Jurkat, Clone E6-1 (cell line): Measurements from ENCODE around the gene ADNP.

Experiments
- DNase-seq: peaks from one replicate; pipeline ENCODE4 v3.0.0-alpha.2; 2011; ENCODE audit warnings: low read depth, low spot score
- H3K4me3 ChIP-seq: 2 replicates; pipeline ENCODE4 v1.5.1; 2011; ENCODE audit warnings: mild to moderate bottlenecking, low read length, control low read depth, moderate library complexity

Gene ADNP

DNA sequence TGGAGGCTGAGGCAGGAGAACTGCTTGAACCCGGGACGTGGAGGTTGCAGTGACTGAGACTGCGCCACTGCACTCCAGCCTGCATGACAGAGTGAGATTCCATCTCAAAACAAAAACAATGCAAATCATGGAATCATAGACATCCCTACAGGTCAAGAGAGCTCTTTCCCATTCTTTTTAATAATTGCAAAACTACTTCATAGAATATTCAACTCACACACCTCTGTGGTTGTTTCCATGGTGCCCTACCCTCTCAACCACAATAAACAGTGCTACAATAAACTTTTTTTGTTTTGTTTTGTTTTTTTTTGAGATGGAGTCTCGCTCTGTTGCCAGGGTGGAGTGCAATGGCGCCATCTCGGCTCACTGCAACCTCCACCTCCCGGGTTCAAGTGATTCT, 11.8 kb upstream of the ADNP start:
- no peak for DNase-seq
- no peak overlapping the region for H3K4me3 ChIP-seq

DNA sequence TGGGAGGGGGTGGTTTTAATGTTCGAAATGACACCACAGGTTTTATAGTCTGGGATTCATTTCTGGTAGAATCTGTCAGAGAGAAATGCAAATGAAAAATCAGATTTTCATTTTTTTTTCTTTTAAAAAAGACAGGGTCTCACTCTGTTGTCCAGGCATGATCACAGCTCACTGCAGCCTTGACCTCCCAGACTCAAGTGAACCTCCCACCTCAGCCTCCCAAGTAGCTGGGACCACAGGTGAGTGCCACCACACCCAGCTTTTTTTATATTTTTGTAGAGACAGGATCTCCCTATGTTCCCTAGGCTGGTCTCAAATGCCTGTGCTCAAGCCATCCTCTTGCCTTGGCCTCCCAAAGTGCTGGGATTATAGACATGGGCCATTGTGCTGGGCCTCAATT, 2.4 kb upstream of the ADNP start:
- H3K4me3 ChIP-seq = no peak overlapping the region
- DNase-seq = no peak

DNA sequence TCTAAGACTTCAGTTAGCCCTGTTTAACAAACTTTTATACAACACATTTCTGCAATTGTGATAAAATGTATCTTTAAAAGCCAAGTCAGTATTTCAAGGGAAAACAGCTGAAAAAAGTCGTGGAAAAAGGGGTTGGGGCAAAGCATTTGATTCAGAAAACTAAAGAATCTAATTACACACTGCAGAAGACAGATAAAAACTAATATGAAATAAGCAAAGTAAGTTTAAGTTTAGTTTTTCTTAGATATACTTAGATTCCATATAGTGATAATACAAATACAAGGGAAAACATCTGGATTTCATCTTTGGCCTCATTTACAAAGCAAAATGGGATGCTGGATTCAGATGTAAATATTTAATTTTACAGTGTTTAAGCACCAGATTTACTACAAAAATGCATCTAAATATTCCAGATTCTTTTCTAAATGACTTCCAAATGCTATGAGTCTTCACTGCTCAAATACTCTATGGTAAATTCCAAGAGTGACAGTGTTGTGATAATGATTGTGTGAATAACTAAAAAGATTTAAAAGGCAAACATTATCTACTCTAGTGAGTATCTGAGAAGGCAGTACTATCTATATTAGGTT, 1.5 kb upstream of the ADNP start:
- no peak overlapping the region for H3K4me3 ChIP-seq

DNA sequence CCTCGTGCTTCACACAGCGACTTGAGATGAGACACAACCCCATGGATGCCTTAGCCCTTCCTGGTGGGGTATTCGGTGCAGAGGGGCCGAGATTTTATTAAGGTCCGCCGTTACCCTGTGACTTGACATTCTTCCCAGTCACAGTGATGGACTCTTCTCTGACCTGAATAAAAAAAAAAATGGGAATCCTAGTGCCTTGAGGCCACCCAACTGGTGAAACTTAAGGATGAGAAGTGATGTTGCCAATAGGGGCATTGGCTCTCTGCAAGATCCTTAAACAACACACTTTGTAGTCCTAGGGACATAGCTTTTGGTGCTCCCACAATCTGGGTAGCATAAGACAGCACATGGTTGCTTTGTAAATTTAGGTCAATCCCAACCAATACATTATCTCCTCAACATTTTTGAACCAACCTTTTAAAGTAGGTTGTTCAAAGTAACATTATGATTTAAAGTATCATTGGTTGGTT, 814 bp upstream of the ADNP start:
- no peak overlapping the region for H3K4me3 ChIP-seq
- DNase-seq = no peak

More for the DNA sequence above, 1.5 kb upstream of the ADNP start:
- no peak for DNase-seq

DNA sequence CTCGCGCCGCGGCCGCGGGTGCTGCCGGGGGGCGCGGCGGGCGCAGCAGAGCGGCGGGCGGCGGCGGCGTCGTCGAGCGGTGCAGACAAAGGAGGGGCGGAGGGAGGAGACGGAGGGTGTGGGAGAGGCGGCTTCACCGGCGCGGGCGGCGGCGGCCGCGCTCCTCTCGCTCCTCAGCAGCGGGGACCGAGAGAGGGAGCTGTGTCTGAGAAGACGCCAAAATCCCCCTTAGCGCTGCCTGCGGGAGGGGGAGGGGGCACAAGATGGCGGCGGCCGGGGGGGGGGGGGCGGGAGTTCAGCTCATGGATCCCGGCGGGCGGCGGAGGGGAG, 296 bp downstream of the ADNP start:
- no peak for DNase-seq
- peak overlapping the region; percentile 56 for H3K4me3 ChIP-seq

DNA sequence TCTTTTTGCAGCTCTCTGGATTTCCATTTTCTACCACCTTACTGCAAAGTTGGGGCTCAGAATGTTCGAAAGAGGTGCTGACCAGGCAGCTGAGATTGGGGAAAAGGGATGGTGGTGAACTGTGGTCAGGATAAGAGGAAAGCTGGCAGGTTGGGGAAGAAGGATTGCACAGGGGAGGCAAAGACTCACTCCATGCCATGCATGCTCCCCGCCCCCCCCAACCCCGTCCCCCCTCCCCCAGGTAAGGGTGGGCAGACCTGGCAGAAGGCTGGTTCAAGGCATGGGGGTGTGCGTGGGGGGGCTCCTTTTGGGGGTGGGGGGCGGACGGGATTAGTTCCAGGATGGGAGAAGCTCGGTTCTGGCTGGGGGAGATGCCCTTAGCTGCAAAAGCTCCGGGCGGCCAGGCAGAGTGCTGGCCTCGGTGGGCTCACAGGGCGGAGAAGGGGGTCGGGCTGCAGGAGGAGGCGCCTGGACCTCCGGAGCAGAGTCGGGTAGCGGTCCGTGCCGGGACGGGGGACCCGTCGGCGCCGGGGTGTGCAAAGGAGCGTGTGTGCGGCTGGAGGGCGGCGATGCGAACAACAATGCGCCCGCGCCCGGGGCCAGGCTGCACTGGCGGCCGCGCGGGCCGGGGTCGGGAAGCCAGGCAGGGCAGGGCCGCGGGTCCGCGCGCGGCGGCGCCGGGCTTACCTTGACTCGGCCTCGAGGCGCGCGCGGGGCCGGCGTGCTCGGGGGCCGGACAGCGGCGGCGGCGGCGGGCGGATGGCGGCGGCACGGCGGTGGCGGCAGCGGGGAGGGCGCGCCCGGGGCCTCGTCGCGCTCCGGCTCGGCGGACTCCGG, 880 bp downstream of the ADNP start:
- no peak for DNase-seq
- H3K4me3 ChIP-seq = peak overlapping the region; percentile 93

DNA sequence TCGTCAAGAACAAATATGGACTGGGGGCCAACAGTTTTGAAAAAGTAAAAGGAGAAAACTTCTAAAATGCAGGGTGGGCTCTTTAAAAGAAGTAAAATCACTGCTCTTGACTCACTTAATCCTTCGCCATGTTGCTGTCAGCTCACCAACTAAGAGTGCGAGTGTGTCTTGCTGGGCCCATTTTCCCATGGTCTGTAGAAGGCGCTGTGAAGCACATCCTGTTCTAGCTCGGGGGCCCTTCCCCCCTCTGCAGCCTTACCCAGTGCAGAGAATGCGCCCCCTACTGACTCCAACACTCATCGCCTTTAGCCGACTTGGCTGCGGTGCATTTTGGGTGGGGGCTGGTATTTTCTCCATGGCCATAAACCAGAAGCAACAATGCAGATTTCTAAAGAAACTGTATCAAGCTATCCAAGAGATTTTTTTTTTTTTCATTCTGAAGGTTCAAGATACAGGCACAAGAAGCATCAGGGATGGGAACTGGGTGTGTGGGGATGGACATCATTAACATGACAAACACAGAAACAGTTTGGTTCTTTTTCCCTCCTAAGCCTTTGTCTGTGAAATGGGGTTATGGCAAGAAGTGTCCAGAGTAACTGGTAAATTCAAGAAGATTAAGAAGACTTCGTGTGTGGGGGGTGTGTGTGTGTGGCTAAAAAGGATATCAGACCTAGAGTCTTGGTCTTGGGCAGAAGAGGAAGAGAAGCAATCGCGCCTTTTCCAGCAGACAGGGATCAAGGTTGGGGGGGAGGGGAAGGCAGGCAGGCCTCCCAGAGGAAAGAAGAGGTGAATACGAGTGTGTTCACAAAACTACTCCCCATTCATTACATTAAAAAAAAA, 1.7 kb downstream of the ADNP start:
- peak overlapping the region; percentile 93 for H3K4me3 ChIP-seq
- DNase-seq = peak; percentile 97

DNA sequence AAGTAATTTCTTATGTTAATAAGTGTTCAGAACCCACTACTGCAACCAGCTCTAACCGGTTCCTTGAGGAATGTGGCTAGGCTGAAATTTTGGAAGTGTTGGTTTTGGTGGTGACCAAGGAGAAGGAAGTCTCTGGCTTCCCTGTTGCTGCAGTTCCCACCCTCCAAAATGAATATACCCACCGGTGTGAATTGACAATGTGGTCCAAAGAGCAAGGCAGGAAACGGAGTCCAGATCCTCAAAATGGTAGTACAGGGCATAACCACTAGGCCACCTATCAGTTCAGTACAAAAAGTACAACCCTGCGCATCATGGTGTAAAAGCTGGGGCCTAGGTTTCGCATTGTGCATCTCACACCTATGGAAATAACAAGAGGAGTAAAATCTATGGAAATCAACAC, 2.8 kb downstream of the ADNP start:
- H3K4me3 ChIP-seq = no peak overlapping the region

DNA sequence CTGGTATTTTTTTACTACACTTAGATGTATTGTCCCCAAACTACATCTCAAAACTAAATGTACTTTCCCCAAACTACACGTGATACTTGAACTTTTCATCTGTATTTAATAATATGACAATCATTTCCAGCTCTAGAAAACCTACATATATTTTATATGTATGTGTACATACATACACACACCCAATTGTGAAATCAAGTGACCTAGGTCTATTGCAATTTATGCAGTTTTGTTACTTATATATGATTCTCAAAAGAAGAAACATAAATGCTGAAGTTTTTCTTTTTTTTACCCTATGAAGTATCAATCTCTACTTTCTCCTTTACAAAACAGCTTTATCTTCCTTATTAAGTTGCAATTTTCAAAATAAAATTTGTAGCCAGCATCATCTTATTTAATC, 4.7 kb downstream of the ADNP start:
- H3K4me3 ChIP-seq = no peak overlapping the region
- DNase-seq = no peak

More for the DNA sequence above, 2.8 kb downstream of the ADNP start:
- peak; percentile 16 for DNase-seq

DNA sequence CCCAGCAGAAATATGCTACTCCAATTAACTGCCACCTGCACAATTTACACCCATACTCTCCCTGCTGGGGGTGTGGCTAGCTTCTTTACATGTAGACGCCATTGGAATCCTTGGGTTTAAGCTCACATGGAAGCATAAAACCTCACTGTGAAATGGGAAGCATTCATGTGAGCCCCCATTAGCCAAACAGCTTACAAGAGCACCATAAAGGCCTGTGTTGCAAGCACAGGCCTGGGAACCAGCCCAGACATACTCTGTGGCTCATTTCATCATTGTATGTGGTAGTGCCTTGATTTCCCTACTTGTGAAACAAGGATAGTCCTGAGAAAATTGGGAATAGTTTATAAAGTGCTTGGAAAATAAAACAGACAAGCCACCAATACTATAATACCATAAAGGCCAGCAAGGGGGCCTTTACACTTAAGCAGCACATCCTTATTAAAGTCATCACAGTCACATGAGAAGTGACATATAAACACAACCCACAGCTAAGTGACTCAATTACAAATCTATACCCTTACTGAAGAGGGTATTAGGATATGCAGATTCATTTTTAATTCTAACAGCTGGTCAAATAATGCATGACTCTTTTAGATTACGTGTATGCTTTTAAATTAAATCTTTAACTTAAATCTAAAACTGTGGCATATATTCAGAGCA, 6.8 kb downstream of the ADNP start:
- no peak overlapping the region for H3K4me3 ChIP-seq
- no peak for DNase-seq

DNA sequence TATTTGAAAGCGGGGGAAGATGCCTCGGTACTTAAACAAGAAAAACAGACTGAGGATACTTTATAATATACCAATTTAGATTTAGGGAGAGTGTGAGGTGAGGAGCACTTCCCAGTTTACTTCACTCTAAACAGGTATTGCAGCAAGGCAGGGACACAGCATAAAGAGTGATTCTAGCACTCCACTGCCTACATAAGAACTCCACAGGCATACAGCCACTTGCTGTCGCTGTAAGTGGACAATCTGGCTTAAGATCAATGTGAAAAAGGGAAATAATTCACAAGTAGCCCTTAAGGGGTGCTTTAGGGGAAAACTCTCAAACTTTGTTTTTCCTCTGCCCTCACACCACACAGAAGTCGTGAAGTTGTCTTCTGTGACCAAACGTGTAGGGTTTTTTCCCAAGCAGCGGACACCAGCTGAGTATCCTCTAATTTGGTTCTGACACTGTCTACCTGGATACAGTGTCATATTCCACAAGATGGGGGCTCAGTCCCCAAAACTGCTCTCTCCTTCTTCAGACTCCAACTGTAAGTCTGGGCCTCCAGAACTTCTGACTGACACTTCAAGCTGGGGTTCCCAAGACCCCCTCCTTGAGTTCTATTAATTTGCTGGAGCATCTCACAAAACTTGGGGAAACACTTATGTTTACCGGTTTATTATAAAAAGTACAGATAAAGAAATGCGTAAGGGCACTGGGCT, 9.3 kb downstream of the ADNP start:
- no peak for DNase-seq
- H3K4me3 ChIP-seq = no peak overlapping the region

DNA sequence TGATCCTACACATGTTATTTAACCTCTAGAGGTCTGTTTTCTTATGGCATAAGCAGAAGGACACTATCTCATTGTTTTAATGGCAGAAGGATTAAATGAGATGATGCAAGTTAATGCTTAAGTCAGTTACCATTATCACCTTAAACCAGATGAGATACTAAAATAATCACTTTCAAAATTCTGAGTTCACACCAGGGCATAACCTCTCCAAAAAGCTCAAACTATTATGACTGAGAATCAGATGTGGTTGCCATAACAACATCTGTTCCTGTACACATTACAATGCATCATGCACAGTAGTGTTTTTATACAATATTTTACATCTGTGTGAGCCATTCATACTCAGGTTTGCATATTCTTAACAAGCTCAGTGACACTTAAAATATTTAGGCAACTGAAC, 10.2 kb downstream of the ADNP start:
- no peak for DNase-seq

DNA sequence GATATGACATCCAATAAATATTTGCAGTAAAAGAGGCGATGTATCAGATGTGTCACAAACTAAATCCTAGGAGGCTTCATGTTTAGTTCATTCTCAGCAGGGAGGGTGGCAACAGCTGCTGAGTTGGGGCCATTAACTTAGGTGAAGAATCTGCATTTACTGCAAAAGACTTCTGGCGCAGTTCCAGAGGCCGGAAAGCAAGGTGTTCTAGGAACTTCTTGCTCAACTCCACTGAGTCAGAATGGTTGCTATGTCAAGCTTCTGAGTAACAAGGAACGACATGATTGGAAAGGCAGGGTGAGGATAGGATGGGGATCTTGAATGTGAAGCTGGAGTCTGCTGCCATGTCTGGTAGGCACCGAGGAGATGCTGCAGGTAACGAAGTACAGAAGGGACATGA, 11.7 kb downstream of the ADNP start:
- no peak overlapping the region for H3K4me3 ChIP-seq
- no peak for DNase-seq

More for the DNA sequence above, 10.2 kb downstream of the ADNP start:
- no peak overlapping the region for H3K4me3 ChIP-seq

DNA sequence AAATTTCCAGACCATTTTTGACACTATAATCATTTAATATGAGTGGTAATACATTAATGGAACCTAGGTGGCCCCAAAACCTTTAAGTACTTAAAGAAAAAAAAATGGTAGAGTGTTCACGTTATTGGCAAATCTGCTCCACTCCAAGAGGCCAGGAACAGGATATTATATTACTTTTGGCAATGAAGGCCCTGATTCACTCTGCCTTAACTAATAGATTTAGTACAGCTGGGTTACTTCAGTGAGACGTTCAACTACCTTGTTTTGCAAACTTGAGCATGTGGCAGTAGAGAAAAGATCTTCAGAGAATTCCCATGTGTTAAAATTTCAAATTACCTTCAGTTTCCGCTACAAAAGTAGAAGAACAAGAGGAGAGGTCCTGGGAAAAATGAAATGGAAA, 12.8 kb downstream of the ADNP start:
- no peak for DNase-seq
- H3K4me3 ChIP-seq = no peak overlapping the region

DNA sequence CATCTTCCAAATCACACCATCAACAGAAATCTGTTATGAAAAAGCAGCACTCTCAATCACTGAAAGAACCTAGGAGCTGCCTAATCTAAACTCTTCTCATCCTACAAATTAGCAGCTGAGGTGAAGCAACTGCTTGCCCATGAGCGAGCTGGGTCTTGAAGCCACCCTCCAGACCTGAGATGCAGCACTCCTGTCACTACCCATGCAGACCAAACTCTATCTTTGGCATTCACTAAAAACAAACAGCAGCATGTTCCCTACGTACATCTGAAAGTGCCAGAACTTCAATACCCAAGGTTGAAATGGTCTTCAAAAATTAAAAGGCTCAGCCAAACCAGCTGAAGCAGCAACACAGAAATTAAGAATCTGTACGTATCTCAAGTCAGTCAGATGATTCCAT, 14.3 kb downstream of the ADNP start:
- H3K4me3 ChIP-seq = no peak overlapping the region
- no peak for DNase-seq

DNA sequence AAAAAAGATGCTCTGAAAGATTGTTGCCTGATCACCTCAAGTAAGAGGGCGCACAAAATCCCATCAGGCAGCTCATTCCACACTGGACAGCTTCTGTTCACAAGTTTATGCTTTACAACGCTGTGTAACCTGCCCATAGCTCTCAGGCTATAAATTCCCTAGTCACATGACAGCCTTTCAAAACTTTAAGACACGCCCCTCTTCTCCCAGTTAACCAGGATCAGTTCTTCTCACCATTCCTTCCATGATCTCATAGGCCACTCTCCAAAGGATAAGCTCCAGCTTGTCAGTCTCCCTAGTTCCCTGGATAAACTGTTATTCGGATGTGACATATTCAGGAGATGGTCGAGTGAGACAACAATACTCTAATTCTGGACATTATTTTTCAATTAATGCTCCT, 15.0 kb downstream of the ADNP start:
- no peak overlapping the region for H3K4me3 ChIP-seq
- DNase-seq = no peak

DNA sequence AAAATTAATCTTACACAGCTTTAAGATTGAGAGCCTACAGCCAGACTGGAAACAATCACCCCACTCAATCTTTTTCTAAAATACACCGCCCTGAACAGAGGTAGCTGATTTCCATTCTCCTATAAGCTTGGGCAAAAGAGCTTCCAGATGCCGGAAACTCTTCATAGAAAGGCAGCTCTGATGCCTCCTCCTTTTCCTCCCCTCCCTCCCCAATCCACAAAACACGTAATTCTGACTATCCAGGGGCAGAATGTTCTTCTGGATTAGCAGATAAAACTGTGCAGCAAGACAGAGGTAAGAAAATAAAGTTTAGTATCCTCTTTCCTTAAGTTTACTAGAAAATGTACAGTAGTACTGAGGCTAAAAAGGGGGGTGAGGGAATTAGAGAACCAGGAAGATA, 15.8 kb downstream of the ADNP start:
- no peak for DNase-seq
- H3K4me3 ChIP-seq = no peak overlapping the region

DNA sequence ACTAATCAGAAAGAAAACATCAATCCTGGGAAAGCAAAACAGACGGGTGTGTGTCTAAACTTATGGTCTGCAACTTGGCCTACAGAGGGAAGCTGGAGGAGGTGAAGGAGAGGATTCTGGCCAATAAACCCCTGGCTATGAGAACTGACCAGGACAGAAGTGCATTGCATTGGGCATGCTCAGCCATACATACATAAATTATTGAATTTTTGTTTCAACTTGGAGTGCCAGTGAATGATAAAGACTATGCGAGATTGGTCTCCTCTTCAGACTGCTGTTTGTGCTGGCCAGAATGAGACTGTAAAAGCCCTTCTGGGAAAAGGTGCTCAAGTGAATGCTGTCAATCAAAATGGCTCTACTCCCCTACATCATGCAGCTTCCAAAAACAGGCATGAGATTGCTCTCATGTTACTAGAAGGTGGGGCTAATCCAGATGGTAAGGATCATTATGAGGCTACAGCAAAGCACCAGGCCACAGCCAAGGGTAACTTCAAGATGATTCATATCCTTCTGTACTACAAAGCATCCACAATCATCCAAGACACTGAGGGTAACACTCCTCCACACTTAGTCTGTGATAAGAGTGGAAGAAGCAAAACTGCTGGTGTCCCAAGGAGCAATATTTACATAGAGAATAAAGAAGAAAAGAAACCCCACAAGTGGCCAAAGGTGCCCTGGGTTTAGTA, 17.4 kb downstream of the ADNP start:
- DNase-seq = no peak
- no peak overlapping the region for H3K4me3 ChIP-seq
